ENCODE results near the gene FAM131C.

Gene FAM131C

DNA sequence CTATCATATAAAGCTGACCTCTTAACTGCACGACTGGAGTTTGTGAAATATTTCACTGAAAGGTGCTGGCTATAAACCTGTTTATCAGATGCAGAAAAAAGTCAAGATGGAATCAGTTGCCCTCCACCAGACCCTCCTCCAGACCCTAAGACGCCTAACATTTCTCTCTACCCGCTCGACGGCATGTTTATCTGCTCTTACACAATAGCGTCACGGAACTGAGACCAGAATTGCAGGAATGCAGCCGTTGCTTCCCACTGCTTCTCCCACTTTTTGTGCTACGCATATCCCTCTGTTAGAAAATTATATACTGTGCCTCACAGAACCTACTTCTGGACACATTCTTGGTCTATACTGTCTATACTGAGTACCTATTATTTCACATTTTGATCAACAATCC, 28.2 kb upstream of the FAM131C start:
- DNase-seq (ENCODE audit: low read depth) = no peak

DNA sequence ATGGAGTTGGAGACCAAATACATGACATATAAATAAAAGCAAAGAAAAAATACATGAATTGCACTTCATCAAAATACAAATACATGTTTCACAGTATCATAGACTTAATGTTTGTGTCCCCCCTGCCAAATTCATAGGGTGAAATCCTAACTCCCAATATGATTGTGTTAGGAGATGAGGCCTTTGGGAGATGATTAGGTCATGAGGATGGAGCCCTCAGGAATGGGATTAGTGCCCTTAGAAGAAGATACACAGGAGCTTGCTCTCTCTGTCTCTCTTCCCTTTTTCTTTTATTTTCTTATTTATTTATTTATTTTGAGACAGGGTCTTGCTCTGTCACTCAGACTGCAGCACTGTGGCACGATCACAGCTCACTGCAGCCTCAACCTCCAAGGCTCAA, 26.0 kb upstream of the FAM131C start:
- no peak for DNase-seq (ENCODE audit: low read depth)

DNA sequence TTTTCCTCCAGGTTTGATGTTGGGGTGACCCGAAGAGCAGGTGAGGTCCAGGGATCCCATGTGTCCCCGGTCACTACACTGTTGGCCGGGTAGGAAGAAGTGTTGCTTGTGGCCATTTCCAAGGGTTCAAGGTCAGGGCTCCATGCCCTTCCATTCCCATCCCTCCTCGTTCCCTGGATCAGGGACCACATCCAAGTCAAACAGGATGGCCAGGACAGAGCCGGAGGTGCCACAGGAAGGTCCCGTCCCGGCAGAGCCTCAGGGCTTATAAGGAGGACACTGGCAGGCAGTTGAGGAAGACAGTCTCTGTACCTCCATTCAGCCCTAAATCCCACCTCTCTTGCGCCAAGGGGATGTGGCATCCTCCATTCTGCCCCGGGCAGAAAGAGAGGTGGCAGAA, 22.0 kb upstream of the FAM131C start:
- DNase-seq (ENCODE audit: low read depth) = no peak

DNA sequence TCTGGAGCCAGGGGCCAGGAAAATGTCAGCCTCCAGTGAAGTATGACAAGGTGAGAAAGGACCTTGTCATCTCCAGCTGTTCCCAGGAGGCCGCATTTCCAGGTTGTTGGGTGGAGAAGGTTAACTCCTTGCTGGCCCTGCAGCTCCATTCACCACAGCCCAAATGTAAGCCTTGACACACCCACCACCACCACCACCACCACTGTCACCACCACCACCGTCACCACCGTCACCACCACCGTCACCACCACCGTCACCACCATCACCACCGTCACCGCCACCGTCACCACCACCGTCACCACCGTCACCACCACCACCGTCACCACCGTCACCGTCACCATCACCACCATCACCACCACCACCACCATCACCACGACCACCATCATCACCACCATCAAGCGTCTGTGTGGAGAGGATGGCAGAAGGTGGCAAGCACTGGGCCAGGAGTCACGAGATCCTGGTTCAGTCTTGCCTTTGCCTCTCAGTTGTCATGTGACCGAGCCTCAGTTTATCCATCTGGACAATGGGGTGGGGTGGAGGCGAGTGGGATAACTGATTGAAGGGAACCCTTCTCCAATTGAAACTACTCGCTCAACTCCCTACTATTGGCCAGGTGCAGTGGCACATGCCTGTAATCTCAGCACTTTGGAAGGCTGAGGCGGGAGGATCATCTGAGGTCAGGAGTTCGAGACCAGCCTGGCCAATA, 21.2 kb upstream of the FAM131C start:
- no peak for DNase-seq (ENCODE audit: low read depth)

DNA sequence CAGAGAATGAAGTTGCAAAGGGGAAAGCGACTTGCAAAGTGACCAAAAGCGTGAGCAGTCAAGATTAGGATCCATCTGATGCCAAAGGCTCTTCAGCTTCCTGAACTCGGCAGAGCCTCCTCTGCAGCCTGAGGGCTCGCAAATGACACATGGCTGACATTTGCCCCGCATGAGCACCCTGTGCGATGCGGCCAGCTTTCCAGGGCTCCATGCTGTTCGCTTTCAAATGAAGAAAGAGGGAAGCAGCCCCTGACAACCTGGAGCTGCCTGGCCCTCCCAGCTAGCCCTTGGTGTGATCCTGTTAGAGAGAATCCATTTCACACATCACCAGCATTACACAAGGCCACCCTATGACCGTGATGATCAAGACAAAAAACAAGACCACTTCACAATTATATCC, 20.2 kb upstream of the FAM131C start:
- no peak for DNase-seq (ENCODE audit: low read depth)

DNA sequence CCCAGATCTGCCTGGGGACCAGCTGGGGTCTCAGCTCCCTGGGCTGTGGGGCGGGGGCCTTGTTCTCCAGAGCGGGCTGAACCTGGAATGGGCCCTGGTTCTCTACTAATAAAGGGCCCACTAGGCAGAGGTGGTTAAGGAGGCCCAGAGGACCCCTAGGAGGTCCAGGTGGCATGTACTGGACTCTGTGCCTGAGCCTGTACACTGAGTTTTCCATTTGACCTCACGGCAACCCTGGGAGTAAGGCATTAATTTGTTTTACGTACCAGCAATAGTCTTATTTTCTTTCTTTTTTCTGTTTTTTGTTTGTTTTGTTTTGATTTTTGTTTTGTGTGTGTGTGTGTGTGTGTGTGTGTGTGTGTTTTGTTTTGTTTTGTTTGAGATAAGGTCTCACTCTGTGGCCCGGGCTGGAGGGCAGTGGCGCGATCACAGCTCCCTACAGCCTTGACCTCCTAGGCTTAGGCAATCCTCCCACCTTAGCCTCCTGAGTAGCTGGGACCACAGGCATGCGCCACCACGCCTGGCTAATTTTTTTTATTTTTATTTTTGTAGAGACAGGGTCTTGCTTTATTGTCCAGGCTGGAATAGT, 19.6 kb upstream of the FAM131C start:
- no peak for DNase-seq (ENCODE audit: low read depth)

DNA sequence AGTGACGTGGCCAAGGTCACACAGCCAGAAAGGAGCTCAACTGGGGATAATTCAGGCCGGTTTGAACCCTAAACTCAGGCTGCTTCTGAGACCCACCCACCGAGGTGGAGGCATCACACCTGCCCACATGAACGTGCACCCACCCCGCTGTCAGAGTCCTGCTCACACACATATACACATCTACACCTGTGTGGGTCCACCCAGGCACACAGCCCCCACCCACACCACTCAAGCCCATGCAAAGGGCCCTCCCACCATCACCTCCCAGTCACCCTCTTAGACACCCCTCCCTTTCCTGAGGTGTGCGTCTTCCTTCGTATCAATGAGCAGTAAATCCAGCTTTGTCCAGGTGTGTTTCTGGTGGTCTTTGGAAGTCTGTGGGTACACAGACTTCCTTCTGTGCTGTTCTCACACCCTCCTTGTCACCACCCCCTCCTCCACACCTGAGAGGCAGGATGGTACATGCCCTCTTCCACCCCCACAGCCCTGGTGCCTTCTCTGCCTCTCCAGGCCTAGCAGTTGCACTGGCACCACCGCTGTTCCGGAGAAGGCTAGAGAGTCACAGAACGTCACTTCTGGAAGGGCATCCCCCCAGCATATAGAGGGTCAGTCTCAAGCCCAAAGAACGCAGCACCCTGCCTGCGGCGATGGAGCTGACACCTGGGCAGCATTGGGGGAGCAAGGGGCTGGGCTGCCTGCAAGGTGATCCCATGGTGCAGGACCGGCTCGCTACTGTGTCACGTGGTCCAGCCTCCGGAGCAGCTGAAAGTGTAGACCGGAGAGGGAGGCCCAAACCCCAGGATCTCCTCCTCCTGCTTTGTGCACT, 18.9 kb upstream of the FAM131C start:
- no peak for DNase-seq (ENCODE audit: low read depth)

DNA sequence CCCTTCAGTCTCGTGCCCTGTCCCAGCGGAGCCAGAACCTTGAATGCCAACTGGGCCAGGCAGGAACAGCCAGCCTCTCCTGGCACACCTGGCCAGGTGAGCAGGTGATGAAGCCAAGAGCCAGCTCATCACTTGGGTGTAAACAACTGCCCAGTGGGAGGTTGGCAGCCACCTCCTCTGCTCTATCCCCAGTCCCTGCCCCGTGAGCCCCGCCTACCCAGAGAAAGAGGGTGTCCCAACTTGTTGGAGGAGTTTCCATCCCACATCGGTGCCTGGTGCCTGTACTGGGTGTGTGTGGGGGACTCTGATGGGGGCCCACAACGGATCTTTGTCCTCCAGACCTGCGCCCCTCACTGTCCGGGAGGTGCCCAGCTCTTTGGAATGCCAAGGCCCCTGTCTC, 17.8 kb upstream of the FAM131C start:
- DNase-seq (ENCODE audit: low read depth) = no peak

DNA sequence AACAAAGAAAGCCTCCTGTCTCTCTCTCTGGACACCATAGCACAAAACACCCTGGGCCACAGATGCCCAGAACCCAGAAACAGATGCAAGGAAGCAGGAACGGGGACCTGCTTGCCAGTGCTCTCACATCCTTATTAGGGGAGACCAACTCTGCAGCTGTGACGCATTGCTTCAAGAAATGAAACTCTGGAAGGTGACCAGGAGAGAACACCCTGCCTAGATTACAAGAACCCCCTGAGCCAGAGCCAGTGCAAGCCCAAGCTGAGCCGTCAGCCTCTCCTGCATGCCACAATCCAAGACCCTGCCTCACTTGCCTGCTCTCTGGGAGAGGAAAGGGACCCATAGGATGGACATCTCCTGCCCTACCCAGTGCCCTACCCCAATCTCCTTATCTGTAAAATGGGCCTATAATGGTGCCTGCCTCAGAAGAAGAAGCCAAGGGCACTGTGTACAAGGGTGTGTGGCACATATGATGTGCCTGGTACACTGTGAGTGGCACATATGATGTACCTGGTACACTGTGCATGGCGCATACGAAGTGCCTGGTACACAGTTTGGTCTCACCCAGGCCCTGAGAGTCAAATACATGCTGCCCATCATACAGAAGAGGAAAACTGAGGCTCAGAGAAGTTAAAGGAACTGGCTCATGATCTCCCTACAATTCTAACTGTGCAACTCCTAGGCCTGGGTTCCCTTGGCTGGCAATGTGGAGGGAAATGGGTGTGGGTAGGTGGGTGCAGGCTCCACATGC, 16.8 kb upstream of the FAM131C start:
- DNase-seq (ENCODE audit: low read depth) = no peak

DNA sequence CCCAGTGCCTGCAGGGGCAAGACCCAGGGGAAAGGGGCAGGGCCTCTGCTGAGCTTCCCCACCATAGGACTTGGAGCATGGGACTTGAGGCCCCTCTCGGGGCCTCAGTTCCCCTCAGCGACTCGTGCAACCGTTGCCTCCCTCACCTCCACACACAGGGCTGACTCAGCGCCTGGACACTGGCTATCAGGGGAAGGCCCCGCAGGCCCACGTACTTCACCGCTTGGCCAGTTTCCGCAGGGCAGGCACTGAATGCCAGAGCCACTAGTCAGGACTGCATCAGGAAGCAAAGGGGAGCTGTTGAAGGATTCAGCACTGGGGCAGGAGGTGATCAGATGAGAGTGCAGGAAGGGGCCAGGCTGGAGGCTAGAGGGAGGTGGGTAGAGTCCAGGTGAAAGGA, 15.5 kb upstream of the FAM131C start:
- no peak for DNase-seq (ENCODE audit: low read depth)

DNA sequence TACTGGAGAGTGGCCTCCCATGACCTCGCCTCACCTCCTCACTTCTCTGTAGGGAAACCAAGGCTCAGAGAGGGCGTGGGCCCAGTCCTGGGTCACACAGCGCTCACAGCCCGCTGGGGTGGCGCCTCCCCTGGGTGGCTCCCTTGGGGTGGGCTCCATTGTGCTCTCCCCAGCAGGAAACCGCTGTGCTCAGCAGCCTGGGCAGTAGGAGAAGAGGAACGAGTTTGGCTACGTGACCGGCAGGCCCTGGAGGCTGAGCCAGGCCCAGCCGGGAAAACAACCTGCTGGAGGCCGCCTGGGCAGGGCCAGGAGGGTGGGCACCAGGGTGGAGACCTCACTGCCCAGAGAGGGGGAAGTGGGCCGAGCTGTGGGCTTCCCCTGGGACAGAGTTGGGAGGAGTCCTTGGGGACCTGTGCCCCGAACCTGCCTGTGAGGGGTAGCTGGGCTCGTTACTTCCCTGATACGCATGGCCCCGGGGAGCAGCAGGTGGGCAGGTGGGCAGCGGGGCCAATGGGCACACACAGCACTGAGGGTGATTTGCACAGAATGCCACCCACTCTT, 15.0 kb upstream of the FAM131C start:
- no peak for DNase-seq (ENCODE audit: low read depth)

DNA sequence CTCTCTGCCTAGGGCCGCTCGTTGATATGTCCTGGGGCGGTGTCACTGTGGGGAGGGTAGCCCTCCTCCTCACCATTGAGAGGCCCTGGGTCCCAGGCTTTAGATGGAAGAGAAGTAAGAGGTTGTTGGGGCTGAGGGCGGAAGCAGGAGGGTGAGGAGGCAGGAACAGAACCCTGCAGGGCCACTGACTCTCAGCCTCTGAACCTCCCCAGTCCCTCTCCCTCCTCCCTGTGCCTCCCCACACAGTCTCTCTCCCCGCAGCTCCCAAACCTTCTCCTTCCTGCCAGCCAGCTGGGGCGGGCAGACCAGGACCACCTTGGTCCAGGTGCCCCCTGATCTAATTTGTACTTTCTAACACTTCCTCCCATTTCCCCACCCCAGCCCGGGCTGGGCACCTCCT, 14.3 kb upstream of the FAM131C start:
- no peak for DNase-seq (ENCODE audit: low read depth)

DNA sequence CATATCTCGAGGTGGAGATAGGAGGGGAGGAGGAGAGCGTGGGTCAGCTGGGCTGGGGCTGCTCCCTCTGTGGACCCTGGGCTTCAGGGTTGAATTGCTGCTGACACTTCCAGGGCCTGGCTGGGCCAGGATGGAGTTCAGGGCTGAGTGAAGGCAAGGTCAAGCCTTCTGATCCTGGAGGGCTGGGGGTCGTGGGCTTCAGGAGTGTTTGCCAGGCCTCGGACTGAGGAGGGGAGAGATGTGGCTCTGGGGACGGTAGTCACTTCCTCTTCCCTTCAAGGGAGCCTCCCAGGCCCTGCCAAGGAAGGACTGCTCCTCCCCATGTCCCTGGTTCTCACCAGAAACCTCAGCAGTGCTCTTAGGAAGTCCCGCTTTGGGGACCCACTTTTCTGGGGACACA, 12.1 kb upstream of the FAM131C start:
- no peak for DNase-seq (ENCODE audit: low read depth)

DNA sequence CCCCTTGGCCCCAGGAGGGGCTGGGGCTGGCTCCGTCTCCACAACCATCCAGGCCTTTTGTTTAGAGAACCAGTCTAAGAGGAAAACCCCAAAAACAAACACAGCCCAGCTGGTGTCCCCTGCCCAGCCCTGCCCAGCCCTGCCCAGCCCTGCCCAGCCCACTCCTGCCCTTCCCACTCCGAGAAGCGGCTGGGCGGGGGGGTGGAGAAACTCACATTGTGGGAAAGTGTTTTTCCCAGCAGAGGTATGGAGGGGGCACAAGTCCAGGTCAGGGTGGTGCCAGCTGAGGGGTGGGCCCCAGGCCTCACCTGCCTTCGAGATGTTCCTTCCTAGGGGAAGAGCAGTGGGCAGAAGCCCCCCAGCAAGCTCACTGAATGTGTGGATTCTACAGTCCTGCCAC, 10.0 kb upstream of the FAM131C start:
- no peak for DNase-seq (ENCODE audit: low read depth)

DNA sequence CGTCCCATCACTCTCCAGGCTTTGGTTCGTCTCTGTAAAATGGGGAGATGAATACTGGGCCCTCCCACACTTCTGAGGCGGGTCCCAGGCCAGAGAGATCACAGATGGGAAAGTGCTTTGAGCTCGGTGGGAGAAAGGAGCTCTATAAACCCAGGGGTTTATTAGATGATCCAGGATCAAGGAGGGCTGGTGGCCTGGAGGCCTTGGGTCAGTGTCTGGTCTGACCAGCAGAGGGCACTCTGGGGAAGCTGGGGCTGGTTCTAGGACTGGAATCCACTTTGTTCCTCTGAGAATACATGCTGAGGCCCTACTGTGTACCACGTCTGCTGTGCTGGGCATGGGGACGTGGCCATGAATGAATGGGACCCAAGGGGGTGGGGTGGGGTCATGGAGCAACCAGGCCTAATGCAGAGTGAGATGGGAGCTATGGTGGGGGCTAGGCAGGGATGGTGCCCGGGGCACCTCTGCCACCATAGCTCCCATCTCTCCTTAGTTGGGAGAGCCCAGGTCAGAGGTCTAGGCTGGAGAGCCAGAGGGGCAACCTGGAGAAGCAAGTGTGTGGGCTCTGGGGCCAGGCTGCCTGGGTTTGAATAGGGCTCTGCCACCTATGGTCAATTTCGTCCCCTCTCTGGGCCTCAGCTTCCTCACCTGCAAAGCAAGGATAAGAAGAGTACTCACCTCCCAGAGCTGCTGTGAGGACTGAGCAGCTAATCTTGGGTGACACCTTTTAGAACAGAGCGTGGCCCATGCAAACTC, 9.0 kb upstream of the FAM131C start:
- peak; percentile 37 for DNase-seq (ENCODE audit: low read depth)

DNA sequence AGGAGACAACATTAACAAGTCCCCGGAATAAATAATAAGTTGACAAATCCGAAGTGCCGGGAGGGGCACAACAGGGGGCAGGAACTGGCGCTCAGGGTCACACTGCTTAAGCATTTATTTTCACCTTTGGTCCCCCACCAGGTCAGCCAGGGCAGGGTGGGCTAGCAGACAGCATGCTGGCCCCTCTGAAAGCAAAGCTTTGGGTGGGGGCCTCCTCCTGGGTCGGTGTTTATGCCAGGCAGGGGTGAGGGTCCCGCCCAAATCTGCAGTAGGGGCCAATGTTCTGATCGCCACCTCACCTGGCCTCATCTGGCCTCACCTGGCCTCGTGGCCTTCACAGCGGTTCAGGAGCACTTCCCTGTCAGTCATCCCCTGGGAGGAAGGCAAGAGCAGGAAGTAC, 8.2 kb upstream of the FAM131C start:
- no peak for DNase-seq (ENCODE audit: low read depth)

DNA sequence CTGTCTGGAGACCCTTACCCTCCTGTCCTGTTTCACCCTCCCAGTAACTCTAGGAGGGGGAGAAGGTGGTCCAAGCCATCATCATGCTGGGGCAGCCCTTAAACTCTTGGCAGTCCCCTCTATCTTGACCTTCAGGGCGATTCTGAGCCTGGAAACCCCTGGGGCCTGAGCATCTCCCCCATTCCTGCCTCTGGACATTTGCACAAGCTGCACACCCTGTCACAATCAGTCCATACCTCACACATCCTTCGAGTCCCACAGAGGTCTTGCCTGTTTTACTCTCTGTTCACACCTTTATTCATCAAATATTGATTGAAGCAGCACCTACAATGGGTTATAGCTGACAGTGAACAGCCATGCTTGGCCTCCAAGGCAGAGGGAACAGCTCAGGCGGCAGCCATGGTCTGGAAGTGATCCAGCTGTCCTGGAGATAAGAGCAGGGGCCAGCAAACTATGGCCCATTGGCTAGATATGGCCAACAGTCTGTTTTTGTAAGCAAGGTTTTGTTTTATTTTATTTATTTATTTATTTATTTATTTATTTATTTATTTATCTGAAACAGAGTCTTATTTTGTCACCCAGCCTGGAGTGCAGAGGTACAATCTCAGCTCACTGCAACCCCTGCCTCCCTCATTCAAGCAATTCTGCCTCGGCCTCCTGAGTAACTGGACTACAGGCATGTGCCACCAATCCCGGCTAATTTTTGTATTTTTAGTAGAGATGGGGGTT, 7.1 kb upstream of the FAM131C start:
- no peak for DNase-seq (ENCODE audit: low read depth)

DNA sequence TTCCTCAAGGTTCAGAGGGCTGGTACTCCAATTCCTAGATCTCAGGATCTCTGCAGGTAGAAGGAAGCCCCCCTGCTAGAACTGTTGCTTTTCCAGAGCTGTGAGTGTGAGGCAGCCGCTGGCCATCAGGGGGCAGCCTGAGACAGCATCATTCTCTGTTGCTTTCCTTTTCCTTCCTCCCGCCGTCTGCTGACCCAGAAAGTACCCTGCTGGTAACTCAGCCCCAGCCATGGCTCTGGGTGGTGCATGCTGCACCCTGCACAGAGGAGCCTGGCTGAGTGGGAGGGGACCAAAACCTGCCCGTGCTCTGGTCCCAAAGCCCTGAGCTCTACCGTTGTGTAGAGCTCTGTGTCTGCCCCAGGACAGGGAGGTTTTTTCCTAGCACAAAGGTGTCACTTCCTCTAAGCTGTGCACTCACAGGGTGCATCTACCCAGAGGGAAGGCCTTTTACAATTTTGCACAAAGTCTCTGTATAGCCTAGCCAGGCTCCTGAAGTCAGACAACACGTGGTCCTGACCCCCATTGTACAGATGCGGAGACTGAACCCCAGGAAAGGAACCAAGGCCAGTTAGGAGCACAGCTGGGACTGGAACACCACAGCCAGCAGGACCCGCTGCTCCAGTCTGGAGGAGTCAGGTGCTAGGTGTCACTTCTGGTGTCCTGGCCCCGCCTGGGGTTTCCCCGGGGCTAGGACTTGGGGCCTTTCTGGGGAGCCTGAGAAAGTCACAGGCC, 5.6 kb upstream of the FAM131C start:
- peak; percentile 50 for DNase-seq (ENCODE audit: low read depth)

DNA sequence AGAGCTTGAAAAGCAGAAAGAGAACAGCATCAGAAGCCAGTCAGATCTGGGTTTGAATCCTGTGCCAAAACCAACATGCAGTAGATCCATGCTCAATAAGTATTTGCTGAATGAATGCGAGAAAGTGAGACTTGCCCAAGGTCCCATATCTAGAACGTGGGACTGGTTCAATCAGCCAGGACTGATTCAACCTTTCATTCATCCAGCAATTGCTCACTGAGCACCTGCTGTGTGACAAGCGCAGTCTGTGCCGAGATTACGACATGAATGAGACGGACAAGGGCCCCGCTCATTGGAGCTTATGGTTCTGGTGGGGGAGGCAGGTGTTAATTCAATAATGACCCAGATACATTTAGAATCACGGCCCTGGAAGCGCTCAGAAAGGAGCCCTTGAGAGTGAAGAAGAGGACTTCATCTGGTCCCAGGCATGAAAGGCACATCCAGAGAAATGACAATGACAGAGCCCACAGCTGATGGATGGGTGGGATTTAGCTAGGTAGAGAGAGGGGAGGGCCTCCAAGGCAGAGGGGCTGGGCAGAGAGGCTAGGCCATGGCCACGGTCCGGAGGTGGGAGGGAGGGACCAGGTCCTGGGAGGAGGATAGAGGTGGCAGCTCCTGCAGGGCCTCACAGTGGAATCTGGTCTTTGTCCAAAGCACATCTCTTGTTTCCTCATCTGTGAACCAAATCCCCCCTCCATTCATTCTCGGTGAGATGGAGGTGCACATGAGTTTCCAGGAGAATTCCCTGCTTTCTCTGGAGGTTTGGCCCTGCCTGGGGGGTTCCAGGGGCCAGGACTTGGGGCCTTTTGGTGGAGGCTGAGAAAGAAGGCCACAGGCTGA, 4.2 kb upstream of the FAM131C start:
- DNase-seq (ENCODE audit: low read depth) = no peak
